NK-92 treated with Interleukin-12 subunit alpha and Interleukin-12 subunit beta, amount 100 ng/mL, for 24 hours (cell line): Measurements from ENCODE around the gene HLA-E.

Experiments
- DNase-seq: peaks from one replicate; lab custom pipeline; 2025; lab: John Stamatoyannopoulos, UW

HLA-E gene

GRCh38 chr6:30541515-30542403 is 52.5 kb downstream of the HLA-E start:
- DNase-seq: peak; percentile 48

- no peak for DNase-seq
Observed at GRCh38 chr6:30542404-30542725, 53.1 kb downstream of the HLA-E start.

- DNase-seq: no peak
Observed at GRCh38 chr6:30542915-30543314, 53.6 kb downstream of the HLA-E start.
